CD4-positive, alpha-beta T cell treated with Interleukin-10 for 1 hour (primary cell): ENCODE data around the gene LSM14B.
"Not testable (repeated sequence)": the region's sequence is repeated elsewhere in the genome, so short reads cannot be mapped to it uniquely, and the experiment has no call there.

ENCODE experiments used
- DNase-seq: peaks from one replicate; pipeline ENCODE4 v3.0.0-alpha.2; 2020

LSM14B gene

DNA sequence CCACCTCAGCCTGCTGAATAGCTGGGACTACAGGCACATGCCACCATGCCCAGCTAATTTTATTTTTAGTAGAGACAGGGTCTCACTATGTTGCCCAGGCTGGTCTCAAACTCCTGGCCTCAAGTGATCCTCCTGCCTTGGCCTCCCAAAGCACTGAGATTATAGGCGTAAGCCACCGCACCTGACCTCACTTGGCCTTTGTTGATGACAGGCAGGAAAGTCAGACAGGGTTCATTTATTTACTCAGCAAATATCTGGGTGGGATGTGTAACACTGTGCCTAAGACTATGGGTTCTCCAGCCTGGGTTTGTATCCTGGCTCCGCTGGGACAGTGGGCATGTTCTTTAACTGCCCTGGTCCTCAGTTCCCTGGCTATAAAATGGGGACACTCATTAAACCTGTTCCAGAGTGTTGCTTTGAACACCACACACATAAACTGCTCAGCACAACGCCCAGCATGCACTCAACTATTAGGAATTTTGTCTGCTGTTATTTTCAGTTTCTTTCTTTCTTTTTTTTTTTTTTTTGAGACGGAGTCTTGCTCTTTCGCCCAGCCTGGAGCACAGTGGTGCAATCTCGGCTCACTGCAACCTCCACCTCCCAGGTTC, 6.4 kb upstream of the LSM14B start:
- not testable (repeated sequence) for DNase-seq

- no peak for DNase-seq
Observed at GRCh38 chr20:62116558-62117361, 5.5 kb upstream of the LSM14B start.

GRCh38 chr20:62117362-62117646, 5.0 kb upstream of the LSM14B start:
- no peak for DNase-seq

DNA sequence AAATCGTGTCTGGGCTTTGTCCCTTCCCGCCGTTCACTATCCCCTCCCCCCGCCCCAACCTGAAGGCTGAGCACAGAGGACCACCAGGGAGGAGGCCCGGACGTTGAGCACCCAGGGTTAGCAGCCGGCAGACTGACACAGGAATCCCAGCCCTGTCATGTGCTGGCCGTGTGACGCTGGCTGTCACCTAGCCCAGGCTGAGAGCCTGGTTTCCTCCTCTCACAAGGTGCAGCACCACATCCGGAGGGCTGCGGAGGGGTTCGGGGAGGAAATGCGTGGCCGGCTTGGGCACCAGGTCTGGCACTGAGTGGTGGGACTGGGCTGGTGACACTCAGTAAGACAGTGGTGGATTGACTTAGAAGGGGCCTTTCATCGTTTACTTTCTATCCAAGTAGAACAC, 4.6 kb upstream of the LSM14B start:
- peak; percentile 84 for DNase-seq

- DNase-seq: no peak
Observed at GRCh38 chr20:62118113-62119043, 3.9 kb upstream of the LSM14B start.

DNA sequence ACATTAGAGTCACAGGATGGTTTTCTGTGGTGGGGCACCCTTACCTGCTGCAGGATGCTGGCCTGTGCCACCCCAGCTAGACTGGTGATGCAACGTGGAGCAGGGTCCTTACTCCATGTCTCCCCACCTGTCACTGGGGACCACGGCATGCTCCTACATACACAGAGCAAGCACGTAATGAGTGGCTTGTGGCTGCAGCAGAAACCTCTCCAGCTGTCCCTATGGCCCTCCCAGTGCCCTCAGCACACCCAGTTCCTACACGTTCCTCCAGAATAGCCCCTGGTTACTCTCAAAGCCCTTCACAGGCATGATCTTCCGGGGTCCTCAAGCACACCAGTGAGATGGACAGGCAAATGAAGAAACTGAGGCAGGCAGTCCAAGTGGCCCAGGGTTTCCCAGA, 3.2 kb upstream of the LSM14B start:
- no peak for DNase-seq

GRCh38 chr20:62119591-62120364, 2.5 kb upstream of the LSM14B start:
- DNase-seq: no peak

DNA sequence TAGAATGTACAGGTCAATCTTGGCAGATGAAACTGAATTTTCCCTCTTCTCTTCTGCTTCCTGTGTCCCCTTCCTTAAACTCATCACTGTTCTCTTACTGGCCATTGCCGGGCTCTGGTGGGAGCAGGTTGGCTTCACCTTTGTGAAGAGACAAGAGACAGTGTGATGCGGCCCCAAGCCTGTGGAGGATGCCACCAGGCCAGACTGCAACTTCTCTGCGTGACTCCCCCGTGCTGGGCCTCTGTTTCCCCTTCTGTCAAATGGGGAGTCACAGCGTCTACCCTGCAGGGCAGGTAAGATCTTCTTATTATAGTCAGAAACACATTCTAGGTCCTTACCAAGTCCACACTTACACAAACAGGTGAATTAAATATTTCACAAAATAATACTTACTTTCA, 1.9 kb upstream of the LSM14B start:
- no peak for DNase-seq

DNA sequence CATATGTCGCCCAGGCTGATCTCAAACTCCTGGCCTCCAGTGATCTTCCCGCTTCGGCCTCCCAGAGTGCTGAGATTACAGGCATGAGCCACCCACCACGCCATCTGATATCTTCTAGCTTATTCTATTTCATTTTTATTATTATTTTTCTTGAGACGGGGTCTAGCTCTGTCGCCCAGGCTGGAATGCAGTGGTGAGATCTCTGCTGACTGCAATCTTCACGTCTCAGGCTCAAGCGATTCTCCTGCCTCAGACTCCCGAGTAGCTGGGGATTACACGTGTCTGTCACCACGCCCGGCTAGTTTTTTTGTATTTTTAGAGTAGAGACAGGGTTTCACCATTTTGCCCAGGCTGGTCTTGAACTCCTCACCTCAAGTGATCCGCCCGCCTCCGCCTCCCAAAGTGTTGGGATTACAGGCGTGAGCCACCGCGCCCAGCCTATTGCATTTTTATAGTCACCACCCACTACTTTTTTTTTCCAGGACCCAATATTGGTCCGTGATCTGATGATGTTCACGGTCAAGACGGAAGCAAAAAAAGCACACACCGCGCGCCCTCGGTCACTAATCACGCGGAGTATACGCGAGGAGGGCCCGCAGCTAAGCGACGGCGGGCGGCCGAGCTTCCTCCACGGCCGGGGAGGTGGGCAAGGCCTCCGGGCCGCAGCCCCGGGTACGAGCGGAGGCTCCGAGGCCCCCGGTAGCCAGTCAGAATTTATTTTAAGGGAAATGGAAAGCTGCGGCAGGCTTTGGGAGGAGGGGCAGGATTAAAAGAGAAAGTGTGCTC, 1.1 kb upstream of the LSM14B start:
- no peak for DNase-seq

DNA sequence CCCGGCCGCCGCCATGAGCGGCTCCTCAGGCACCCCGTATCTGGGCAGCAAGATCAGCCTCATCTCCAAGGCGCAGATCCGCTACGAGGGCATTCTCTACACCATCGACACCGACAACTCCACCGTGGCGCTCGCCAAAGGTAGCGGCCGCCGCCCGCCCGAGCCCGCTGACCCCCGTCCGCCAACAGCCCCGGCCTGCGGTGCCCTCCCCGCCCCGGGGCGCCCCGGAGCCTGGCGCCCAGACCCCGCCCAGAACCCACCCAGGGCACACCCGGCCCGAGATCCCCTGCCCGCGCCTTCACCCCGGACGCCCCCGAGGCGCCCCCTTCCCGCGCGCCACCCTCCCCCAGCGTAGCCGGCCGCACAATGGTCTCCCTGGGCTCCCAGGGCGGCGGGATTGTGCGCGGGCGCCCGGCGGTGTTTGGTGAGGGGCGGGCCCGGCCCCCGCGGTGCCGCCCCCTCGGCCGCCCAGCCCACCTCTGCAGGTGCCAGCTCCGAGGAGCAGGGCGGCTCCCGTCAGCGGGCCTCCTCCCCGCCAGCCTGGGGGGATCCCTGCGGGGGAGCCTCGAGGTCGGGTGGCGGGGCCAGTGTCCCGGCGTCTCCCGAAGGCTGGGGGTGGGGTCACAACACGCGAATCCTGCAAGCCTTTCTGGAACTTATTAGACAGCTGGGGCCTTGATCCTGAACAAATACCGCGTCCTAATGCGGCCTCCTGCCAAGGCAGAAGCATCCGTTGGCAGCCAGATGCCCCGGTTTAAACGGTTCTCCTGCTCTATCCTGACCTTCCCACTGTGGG, 577 bp downstream of the LSM14B start:
- DNase-seq: peak; percentile 48

DNA sequence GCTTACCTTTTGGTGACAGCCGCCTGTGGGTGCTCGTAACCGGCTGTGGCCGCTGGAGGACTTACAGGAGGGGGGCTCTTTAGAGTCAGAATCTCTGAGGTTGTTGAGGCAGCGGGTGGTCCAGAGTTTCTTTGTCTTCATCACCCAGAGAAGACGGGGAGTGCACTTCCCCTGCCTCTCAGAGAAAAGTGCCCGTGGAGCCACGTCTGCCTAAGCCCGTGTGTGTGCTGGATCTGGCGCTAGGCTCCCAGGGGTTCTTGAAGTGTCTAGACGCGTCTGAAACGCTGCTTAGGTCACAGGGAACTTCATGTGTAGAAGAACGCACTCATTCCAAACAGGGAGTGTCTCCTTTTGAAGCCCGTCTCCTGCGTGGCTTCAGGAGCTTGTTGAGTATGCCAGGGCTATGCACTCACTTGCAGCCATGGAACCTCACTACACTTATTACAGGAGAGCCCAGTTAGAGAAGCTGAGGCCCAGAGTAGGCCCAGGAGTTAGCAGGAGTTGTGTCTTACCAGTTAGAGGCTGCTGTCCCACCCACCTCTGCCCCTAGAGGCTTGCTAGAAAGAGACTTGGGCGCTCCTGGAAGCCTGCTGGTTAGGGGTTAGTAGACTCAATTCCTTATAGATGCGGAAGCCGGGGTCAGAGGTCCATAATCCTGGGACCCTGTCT, 1.3 kb downstream of the LSM14B start:
- DNase-seq: no peak

DNA sequence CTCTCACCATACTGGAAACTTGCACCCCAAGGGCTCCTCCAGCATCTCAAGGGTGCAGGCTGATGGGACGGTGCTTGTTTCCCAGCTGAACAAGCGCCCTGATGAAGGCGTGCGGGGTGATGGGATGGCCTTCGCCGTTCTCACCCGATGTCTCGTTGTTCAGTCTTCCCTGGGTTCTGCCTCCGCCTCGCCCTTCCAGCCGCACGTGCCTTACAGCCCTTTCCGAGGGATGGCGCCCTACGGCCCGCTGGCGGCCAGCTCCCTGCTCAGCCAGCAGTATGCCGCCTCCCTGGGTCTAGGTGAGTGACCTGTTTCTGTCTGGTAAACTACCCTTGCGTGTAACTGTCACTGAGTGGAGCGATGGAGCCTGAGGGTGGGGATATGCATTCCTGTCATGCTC, 3.9 kb downstream of the LSM14B start:
- DNase-seq: no peak

GRCh38 chr20:62127799-62128198, 5.5 kb downstream of the LSM14B start:
- no peak for DNase-seq

DNA sequence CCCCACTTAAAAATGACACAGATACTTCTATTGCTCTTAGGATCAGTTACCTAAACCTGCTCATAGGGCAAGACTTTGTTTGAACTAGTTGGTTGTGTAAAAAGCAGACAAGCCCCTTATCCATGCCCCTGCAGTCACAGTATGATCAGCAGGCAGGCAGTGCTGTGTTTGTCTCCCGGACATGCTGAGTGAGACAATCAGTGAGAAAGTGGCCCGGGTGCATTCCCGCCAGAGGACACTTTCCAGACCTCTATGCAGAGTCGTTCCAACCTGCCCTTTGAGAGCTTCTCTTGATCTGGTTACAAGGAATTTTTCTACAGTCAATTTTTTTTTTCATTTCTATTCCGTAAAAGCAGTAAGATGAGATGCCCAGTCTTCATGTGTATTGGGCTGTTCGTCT, 6.2 kb downstream of the LSM14B start:
- no peak for DNase-seq

DNA sequence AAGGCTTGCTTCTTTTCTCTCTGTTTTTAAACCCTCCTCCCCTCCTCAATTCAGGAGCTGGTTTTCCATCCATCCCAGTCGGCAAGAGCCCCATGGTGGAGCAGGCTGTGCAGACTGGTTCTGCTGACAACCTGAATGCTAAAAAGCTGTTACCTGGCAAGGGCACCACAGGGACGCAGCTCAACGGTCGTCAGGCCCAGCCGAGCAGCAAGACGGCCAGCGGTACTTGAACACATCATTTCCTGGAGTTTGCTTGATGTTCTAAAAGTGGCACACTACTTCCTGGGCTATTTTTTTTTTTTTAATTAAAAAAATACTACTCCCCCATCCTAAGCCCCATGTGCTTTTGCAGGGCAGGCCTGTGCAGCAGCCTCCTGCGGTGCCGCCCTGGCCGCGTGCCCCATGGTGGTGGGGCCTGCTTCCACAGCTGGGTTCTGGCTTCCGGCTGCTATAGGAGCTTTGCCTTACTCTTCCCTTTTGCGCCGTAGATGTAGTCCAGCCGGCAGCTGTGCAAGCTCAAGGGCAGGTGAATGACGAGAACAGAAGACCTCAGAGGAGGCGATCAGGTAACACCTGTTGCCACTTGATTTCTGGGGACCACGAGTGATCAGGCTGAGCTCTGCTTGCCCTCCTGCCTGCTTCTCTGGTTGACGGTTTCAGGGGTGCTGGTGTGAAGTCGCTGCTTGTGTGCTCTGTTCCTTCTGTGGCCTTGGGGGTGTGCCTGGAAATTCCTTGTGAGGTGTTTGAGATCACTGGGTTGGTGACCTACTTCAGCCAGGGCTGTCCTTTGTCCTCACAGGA, 7.7 kb downstream of the LSM14B start:
- no peak for DNase-seq

GRCh38 chr20:62131560-62132320, 9.5 kb downstream of the LSM14B start:
- DNase-seq: no peak

- no peak for DNase-seq
Observed at GRCh38 chr20:62132421-62132820, 10.1 kb downstream of the LSM14B start.

GRCh38 chr20:62133051-62133845, 11.0 kb downstream of the LSM14B start:
- DNase-seq: no peak
